GM21381 (cell line): ENCODE measurements around the gene CASKIN2.
A peak's percentile ranks its signal among the peaks of the same experiment; 100 is the strongest.

Experiments used
- ATAC-seq: cut with Tn5 transposase; IDR thresholded peaks from one replicate; pipeline ENCODE4 v1.9.1; 2021; ENCODE audit warnings: mild to moderate bottlenecking, moderate library complexity; ENCODE audit not compliant: unreplicated experiment

The CASKIN2 gene, protein sequence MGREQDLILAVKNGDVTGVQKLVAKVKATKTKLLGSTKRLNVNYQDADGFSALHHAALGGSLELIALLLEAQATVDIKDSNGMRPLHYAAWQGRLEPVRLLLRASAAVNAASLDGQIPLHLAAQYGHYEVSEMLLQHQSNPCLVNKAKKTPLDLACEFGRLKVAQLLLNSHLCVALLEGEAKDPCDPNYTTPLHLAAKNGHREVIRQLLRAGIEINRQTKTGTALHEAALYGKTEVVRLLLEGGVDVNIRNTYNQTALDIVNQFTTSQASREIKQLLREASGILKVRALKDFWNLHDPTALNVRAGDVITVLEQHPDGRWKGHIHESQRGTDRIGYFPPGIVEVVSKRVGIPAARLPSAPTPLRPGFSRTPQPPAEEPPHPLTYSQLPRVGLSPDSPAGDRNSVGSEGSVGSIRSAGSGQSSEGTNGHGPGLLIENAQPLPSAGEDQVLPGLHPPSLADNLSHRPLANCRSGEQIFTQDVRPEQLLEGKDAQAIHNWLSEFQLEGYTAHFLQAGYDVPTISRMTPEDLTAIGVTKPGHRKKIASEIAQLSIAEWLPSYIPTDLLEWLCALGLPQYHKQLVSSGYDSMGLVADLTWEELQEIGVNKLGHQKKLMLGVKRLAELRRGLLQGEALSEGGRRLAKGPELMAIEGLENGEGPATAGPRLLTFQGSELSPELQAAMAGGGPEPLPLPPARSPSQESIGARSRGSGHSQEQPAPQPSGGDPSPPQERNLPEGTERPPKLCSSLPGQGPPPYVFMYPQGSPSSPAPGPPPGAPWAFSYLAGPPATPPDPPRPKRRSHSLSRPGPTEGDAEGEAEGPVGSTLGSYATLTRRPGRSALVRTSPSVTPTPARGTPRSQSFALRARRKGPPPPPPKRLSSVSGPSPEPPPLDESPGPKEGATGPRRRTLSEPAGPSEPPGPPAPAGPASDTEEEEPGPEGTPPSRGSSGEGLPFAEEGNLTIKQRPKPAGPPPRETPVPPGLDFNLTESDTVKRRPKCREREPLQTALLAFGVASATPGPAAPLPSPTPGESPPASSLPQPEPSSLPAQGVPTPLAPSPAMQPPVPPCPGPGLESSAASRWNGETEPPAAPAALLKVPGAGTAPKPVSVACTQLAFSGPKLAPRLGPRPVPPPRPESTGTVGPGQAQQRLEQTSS (N-terminal part only)

DNA sequence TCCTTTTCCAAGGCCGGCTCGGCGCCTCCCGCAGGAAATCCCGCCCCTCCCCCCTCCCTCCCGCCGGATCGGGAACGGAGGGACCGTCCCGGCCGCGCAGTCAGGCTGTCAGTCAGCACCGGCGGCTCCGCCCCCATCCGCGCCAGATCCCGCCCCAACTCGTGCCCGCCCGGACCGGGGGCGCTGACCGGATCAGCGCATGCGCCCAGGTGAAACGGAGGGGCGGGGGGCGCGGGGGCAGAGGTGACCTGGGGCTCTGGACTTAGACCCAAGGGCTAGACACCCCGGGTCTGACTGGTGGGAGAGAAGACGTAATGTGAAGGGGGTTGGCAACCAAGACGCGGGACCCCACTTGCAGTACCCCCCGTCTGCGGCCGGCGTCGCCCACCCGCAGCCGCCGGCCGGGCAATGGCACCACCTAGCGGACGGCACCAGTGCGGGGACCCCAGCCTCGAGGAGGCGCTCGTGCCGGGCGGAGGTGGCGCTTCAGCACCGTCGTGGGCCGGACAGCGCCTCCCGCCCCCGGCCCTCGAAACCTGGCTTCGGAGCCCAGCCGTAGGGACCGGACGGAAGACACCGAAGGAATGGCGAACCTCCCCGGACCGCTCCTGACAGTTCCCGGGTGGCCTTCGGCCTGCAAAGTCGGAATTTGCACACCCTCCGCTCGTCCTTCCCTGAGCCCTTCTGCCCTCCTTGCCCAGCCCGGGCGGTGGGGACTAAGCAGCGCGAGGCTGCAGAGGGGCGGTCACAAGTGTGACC lies at the start of gene CASKIN2:
Gene CASKIN2, minus strand, starts transcription at position 42 of the 759 bp plus-strand sequence. CDS start 1,733 bp downstream, outside the sequence.
- ATAC-seq = peak; percentile 40

DNA sequence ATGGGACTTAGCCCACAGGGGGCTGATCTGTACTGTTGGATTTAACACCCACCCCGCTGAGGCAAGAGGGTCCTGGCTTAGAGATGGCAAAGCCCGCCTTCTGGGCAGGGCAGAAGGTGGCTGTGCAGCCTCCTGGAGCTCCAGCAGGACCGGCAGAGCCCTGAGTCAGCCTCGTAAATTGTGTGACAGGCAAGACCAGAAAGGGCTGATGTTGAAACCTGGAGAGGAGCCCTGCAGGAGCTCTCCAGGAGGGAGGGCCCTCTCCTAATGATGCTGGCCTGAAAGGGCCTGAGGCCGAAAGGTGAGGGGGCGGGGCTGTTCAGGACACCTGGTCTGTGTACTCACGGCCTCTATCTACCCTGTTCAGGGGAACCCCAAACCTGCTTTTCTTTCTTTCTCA lies 49.7 kb upstream of the CASKIN2 start:
- ATAC-seq = no peak

DNA sequence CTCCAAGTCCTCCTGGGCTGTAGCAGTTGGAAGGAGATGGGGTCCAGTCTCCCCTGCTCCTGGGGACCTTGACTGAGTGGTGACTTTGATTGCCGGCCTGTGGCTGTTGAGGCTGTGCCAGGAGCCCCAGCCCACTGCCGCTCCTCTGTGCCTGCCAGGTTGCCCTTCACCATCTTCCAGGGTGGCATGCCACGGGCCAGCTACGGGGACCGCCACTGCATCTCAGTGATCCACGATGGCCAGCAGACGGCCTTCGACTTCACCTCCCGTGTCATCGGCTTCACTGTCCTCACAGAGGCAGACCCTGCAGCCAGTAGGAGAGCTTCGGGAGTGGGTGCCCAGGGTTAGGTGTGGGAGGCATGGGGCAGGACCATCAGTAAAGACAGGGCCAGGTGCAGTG lies 48.9 kb upstream of the CASKIN2 start:
- no peak for ATAC-seq

DNA sequence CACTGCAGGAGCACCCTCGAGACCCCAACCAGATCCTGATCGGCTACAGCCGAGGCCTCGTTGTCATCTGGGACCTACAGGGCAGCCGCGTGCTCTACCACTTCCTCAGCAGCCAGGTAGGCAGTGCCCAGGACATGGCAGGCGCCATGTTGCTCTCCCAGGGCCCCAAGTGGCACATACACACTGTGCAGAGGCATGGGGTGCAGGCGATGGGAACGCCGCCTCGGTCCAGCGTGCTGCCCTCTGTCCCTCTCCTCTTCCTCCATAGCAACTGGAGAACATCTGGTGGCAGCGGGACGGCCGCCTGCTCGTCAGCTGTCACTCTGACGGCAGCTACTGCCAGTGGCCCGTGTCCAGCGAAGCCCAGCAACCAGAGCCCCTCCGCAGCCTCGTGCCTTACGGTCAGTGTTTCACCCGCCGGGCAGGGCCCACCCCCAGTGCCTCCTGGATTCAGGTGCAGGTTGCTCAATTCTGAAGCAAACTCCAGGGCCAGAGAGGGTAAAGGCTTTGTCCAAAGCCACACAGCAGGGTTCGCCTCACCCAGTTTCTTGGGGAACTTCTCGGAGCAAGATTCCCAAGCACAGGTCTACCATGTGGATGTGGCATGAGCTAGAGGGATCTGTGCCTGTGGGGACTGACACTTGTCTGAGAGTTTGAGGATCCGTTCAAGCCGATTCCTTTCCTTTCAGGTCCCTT lies 47.9 kb upstream of the CASKIN2 start:
- ATAC-seq = no peak

DNA sequence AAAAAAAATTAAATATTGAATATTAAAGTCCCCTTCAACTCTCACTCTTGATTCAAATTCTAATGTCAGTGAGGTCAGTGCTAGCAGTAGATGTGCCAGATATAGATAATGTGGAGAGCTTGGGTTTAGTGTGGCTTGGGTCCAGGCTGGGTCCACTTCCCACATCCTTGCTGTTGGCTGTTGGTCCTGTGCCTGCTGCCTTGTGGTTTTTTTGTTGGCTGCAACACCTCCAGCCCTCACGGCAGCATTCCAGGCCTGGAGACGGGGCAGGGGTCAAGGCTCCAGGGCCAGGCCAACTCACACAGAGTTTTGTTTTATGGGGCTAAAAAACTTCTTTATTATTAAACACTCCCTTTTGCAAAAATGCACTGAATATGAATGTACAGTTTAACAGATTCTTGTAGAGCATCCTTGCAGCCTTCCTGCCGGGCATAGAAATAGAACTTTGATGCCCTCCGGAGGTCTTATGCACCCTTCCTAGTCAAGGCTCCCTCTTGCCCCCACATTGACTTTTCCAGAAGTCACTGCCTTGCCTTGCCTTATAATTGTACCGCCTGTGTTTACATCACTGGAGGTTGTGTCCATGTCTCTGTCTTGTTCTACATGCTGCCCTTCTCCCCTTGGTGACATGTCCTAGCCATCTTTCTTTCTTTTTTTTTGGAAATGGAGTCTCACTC lies 46.7 kb upstream of the CASKIN2 start:
- no peak for ATAC-seq

DNA sequence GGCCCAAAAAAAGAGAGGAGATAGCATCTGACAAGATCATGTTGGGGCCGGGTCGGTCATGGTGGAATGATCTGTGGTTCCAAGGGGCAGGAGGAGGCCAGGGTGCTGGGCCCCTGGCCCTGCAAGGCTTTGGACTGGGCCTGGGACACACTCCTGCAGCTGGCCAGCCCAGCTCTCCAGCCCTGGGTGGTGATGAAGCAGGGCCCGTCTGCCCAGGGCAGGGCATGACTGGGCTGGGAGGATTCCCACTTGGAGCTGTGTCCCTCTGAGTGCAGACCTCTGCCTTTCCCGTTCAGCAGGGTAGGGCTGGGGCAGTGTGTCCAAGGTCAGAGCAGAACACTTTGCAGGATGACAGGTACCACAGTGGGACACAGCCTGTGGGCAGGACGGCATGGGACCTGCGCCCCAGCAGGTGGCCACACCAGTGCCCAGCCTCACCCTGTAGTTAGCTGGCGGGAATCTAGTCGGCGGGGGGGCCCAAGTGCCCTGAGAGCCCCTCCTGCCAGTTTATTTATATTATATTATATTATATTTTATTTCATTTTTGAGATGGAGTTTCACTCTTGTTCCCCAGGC lies 44.7 kb upstream of the CASKIN2 start:
- no peak for ATAC-seq

DNA sequence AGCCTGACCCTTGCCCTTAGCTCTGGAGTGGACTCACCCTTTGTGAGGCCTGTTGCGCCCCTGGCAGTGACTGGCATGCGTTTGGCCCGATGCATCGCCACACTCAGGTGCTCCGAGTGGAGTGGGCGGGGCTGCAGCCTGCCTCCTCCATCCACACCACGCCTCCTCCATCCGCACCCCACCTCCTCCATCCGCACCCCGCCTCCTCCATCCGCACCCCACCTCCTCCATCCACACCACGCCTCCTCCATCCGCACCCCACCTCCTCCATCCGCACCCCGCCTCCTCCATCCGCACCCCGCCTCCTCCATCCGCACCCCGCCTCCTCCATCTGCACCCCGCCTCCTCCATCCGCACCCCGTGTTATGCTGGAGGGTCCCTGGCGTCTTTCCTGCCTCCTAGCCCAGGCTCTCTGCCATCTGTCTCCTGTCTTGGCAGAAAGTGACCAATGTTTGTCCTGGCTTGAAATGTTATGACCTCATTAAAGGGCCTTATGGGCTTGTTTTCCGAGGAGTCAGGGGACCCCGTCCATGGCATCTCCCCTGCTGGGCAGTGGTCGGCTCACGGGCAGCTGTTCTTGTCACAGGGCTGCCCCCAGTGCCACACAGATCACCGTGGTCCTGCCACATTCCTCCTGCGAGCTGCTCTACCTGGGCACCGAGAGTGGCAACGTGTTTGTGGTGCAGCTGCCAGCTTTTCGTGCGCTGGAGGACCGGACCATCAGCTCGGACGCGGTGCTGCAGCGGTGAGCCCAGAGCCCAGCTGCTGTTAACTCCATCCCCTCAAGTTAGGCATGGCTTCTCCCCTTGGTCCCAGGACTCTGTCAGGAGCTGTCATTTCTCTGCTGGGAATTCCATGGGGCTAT lies 43.6 kb upstream of the CASKIN2 start:
- no peak for ATAC-seq

DNA sequence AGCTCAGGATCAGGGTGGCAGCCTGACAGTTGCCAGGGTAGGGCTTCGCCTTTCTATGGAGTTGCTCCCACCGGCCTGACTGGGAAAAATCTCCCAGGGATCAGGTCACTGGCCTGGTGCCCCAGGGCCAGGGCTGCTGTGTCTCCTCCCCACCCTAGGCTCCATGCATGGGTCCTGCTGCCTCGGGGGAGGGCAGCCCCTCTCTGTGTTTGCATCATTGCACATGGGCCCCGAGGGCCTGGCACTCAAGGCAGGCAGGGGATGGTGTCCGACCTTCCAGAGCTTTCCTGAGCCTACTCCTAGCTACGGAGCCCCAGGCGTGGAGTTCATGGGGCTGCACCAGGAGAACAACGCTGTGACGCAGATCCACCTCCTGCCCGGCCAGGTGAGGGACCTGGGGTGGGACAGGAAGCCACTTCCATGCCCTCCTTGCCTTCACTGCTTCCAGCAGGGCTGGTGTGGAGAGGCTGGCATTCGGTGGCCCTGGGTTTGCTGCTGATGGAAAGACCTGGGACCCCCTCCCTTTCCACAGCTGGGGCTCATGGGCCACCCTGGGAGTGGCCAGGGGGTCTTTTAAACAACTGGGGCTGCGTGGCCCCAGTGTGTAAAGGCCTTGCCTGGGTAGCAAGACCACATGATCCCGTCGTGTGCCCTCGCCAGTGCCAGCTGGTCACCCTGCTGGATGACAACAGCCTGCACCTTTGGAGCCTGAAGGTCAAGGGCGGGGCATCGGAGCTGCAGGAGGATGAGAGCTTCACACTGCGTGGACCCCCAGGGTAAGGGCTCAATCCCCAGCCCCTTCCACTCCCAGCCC lies 42.7 kb upstream of the CASKIN2 start:
- ATAC-seq = no peak

DNA sequence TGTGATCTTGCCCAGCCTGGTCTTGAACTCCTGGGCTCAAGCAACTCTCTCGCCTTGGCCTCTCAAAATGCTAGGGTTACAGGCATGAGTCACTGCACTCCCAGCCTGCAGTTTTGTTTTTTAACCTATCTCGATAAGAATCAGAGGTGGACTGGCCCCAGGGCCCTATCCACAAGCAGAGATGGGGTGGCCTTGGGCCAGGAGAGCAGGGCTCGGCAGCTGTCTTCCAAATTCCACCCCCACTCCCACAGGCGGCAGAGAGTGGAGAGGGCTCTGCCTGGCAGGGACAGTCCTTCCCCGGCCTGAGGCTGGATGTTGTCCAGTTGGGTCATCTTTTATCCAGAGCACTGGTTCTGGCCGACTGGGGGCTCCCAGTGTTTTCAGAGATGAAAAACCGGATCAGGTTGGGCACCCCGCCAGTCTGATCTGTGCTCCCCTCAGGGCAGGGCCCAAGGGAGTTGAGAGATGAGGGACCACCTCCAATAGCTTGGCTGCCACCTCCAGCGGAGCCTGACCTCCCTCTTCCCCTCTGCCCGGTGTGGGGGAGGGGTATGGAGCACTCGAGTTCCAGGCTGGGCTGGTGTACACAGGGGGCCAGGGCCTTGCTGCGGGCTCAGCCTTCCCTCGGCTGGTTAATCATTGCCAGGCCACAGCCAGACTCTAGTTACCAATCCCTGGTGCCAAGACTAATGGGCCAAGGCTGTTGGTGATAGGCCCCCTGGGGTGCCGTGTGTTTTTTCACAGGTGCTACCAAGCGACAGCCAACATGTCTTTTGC lies 41.9 kb upstream of the CASKIN2 start:
- ATAC-seq = no peak

DNA sequence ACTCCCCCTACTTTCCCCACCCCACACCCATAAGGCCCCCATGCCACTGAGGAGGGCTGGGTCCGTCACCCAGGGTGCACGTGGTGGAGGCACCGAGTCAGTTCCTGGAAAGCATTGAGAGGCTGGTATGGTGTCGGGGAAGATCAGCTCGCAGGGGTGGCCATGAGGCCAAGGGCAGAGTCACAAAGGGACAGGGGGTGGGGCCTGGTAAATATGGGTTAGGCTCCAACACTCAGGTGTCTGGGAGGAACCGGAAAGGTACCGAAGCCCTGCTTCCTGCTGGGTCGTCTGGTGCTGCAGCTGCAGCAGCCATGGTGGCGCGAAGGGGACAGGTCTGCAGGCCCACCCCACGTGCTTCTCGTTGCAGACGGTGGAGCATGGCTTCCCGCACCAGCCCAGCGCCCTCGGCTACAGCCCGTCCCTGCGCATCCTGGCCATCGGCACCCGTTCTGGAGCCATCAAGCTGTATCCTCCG lies 40.4 kb upstream of the CASKIN2 start:
- no peak for ATAC-seq

DNA sequence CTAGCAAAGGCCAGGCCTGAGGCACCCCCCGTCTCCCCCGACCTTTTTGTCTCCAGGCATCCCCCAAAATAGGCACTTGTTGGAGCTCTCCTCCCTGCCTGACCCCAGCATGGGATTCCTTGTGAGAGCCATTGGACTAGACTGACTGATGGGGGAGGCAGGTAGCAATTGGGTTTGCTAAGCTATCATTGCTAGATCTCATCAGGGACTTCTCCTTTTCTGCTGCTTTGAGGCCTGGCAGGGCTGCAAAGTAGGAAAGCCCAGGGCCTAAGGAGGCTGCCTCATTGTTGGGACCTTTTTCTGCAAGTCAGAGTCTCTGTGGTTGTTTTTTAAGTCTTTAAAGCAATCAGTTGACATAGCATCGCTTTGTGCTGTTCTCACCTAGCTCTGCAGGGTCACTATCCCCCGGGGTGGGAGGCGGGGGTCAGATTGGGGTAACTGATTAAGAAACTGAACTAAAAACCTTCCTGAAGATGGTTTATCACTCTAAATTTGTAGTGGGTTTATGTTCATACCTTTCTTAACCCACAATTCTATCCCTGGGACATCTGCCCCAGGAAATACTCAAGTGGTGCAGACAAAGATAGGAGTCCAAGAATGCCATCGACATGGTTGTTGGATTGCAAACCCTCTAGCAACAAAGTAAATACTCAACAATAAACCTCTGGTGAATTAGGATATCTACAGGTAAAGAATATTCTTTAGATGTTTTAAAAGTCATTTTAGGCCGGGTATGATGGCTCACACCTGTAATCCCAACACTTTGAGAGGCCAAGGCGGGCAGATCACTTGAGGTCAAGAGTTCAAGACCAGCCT lies 38.2 kb upstream of the CASKIN2 start:
- ATAC-seq = no peak

DNA sequence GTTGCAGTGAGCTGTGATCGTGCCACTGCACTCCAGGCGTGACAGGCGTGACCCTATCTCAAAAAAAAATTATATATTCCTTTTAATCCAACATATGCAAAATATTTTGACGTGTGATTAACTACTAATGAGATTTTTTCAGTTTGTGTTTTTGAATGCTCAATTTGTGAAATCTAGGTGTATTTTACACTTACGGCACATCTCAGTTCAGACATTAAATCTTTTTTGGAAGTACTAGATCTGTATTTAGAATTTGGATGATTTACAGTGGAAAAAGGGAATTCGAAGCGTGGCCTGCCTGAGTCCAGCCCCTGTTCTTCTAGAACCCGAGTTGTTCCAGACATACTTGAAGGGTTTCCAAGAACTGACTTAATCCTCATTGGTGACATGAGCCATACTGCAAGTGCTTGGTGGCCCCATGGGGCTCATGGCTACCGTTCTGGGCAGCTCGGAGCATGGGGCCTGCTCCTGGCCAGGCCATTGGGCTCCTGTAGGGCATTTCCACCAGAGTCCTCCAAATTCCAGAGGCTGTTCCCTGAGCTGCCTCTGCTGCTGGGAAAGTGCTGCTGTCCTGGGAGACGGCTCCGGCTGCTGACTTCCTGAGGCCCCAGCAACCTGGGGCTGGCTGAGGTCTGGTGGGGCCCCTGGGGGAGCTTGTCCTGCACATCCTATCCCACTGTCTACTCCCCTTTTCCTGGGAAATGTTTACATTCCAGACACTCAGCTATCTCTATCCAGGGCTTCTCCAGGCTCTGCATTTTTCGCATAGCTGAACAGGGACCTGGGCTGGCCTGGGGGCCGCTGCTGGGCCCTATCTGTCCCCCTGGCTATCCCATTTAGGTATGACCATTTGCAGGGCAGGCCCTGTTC lies 37.3 kb upstream of the CASKIN2 start:
- no peak for ATAC-seq

DNA sequence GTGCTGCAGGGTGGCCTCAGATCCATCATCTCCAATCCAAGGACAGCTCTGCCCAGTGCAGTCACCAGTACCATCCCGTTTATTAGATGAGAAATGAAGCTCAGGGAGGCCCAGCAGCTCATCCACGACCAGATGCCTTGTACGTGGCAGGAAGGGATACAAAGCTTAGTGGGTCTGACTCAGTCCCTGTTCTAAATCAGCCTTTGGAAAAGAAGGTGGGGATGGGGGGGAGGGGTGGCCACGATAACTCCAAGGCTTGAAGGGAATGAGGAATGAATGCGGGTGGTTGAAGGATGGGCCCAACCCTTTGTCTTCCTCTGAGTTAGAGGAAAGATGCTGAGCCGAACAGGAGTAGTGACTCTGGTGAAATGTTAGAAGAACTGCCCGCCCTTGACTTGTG lies 35.9 kb upstream of the CASKIN2 start:
- ATAC-seq = no peak

DNA sequence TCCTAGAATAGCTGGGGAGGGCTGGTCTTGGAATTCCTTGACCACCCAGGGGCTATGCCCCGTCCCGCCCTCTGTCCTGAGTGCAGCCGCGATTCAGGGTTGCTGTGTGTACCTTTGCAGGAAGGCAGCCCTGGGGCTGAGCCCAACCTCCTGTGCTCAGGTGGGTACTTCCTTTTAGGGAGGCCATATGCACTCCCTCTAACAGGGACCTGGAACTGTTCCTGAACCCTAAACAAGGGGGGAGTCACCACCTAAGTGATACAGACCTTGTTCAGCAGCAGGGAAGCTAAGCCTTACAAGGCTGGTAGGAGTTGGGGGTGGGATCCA lies 34.8 kb upstream of the CASKIN2 start:
- ATAC-seq = no peak
